Activated CD8-positive, alpha-beta memory T cell treated with anti-CD3 and anti-CD28 coated beads, Interleukin-2, amount 10 ng/mL, durations not matched to agents 7 days and 5 days (primary cell): Measurements from ENCODE around the gene ZNF730. TPM values are rescaled to one million over a fixed set of nuclear protein-coding genes. Genes with fewer than 3 reads are reported as not detected.
"Not testable (repeated sequence)": the region's sequence is repeated elsewhere in the genome, so short reads cannot be mapped to it uniquely, and the experiment has no call there.

Source experiments
- ATAC-seq: fragments of 150-1000 bp; cut with Tn5 transposase; one replicate; pipeline ENCODE4 v1.10.0; 2021; ENCODE audit warnings: moderate library complexity
- CTCF ChIA-PET: fragments of 350-600 bp; sonication (Branson Sonifier 250); formaldehyde crosslinking; loops from one replicate; lab custom pipeline; 2021; ENCODE audit warnings: antibody characterized with exemption; lab: Charles Lee
- DNase-seq: peaks from one replicate; pipeline ENCODE4 v3.0.0-alpha.2; 2020
- H3K27ac Mint-ChIP-seq: one replicate; pipeline ENCODE4 v1.8.0; 2021; ENCODE audit warnings: mild to moderate bottlenecking, mixed read lengths
- H3K27me3 Mint-ChIP-seq: one replicate; pipeline ENCODE4 v1.8.0; 2021; ENCODE audit warnings: mixed read lengths
- H3K36me3 Mint-ChIP-seq: one replicate; pipeline ENCODE4 v1.8.0; 2021; ENCODE audit warnings: mild to moderate bottlenecking, mixed read lengths
- H3K4me1 Mint-ChIP-seq: one replicate; pipeline ENCODE4 v1.8.0; 2021; ENCODE audit warnings: mixed read lengths
- H3K4me3 Mint-ChIP-seq: one replicate; pipeline ENCODE4 v1.8.0; 2021; ENCODE audit warnings: mild to moderate bottlenecking, moderate library complexity, mixed read lengths
- H3K9me3 Mint-ChIP-seq: one replicate; pipeline ENCODE4 v1.8.0; 2022; ENCODE audit warnings: low read depth, mixed read lengths
- total RNA-seq, 2 experiments: library from RNA; stranded (reverse); gene quantifications; one replicate each; pipeline ENCODE4 v1.2.3, GENCODE V29; 2021

Gene ZNF730
- total RNA-seq, 2 experiments from 2014 or later = 0.45 to 0.50 TPM

GRCh38 chr19:23145617-23146415, 29.0 kb downstream of the ZNF730 start:
- peaks cover 34% of the 10 kb centered on the region for H3K9me3 Mint-ChIP-seq
- ATAC-seq (no peak), DNase-seq (no peak)
- no peaks in the 10 kb centered on the region for H3K27me3 Mint-ChIP-seq
- H3K4me1 Mint-ChIP-seq = no peaks in the 10 kb centered on the region
- peaks cover 7% of the 10 kb centered on the region for H3K36me3 Mint-ChIP-seq
- CTCF ChIA-PET = no interaction called here
- H3K27ac Mint-ChIP-seq = no peak overlapping the region
- H3K4me3 Mint-ChIP-seq = no peak overlapping the region

- Mint-ChIP-seq H3K27me3 (no peaks in the 10 kb centered on the region), H3K4me1 (no peaks in the 10 kb centered on the region), H3K4me3 (no peak overlapping the region), H3K36me3 (no peaks in the 10 kb centered on the region), H3K27ac (no peak overlapping the region), H3K9me3 (peaks cover 19% of the 10 kb centered on the region)
- ATAC-seq (no peak), DNase-seq (no peak)
- CTCF ChIA-PET = no interaction called here
Measured at GRCh38 chr19:23160766-23161165, 43.9 kb downstream of the ZNF730 start.

GRCh38 chr19:23168286-23168685, 51.5 kb downstream of the ZNF730 start:
- H3K4me3 Mint-ChIP-seq, CTCF ChIA-PET, DNase-seq, ATAC-seq, H3K4me1 Mint-ChIP-seq, H3K27ac Mint-ChIP-seq, H3K27me3 Mint-ChIP-seq, H3K36me3 Mint-ChIP-seq: not testable (repeated sequence)
- peaks cover 14% of the 10 kb centered on the region for H3K9me3 Mint-ChIP-seq

- CTCF ChIA-PET = no interaction called here
- no peak for ATAC-seq
- DNase-seq = no peak
- Mint-ChIP-seq H3K36me3 (peaks cover 1% of the 10 kb centered on the region), H3K27ac (no peak overlapping the region), H3K4me3 (no peak overlapping the region), H3K27me3 (no peaks in the 10 kb centered on the region), H3K4me1 (no peaks in the 10 kb centered on the region), H3K9me3 (peaks cover 33% of the 10 kb centered on the region)
Measured at GRCh38 chr19:23183251-23183650, 66.4 kb downstream of the ZNF730 start.

GRCh38 chr19:23190341-23190740, 73.5 kb downstream of the ZNF730 start:
- Mint-ChIP-seq H3K4me3 (no peak overlapping the region), H3K27me3 (no peaks in the 10 kb centered on the region), H3K4me1 (no peaks in the 10 kb centered on the region), H3K36me3 (no peaks in the 10 kb centered on the region), H3K9me3 (peaks cover 14% of the 10 kb centered on the region), H3K27ac (no peak overlapping the region)
- no peak for DNase-seq
- CTCF ChIA-PET = no interaction called here
- ATAC-seq = no peak

Other genes starting within 250 kb of the ZNF730 start
- not detected for gene ZNF728, start 113.8 kb upstream of the ZNF730 start, total RNA-seq
- 10 to 100 TPM; 13.6 to 15.8 TPM for gene ZNF724, start 133.4 kb downstream of the ZNF730 start, total RNA-seq